Fibroblast of gingiva (primary cell): ENCODE data around the gene MRPL55.
A peak's percentile ranks its signal among the peaks of the same experiment; 100 is the strongest.

ENCODE experiments used
- DNase-seq: peaks from one replicate; pipeline ENCODE4 v3.0.0-alpha.2; 2011; ENCODE audit warnings: low read depth

MRPL55 gene

DNA sequence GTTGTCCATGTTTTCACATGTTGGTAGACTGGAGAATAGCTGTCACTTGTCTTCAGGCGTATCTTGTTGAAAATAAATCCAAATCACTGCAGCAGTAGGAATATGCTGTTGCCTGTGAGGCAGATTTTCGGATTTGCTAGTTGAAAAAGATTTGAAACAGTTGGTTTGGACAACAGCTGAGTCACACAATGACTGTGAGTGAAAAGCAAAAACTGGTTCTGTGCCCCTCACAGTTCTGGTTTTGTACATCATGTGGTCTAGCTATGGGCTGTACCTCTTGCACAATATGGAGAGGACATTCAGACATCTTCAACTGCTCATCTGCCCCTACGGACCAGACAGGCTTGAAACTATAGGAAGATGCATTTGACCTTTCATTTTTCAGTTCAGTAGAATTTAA, 24.8 kb downstream of the MRPL55 start:
- DNase-seq: peak; percentile 84

DNA sequence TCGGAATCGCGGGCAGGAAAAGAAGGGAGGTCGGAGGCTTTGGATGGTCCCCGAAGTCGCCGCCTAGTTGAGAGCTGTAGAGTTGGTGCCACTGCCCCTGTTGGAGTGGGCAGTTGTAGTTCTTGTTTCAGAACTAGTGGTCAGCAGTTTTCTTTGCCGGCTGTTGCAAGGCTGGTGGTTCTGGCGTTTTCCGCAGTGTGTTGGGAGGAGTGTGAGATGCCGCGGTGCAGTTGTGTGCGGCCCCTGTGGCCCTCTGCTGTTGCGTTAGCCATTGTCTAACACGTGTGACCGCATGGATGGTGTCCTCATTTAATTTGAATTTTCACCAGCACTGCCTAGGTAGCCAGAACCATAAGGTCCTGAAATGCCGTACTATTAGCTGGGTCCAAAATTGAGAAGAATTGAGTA, 25.2 kb downstream of the MRPL55 start:
- DNase-seq: no peak

DNA sequence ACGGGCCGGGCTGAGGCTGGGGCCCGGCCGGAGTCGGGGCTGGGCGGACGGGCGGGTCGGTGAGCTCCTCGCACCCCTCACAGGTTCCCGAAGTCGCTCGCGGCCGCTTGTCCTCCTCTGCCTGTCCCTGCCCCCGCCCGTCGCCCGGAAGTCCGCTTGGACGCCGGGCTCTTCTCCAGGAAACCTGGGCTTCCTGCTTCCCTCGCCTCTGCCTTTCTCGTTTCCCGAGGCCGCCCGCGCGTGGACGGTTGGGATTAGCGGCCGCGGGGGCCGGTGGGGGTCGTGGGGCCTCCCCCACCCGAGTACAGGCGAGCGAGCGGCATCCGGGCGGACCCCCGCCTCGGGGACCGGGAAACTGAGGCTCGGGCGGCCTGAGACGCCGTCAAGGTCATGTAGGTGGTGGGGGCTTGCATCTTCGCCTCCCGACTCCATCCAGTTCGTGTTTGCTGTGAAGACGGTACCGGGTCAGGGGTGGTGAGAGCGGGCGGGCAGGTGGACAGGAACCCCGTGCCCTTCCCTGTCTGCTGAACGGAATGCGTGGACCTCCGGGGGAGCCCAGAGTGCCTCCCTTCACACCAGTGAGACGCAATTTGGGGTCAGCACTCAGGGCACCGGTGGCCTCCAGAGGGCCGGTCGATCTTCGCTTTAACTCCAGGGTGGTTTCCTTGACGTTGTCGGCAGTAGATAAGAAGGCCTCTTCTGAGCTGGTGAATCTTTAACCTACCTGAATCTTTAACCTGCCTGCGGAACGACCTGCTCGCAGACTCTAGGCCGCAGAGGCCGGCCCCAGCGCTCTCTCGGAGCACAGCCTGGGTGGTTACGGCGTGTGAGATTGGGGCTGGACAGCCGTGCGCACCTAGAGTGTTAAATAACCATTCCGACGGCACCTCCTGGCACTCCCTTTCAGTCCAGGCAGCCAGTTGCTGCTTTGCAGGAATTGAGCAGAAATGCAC, 25.9 kb downstream of the MRPL55 start:
- peak; percentile 52 for DNase-seq

DNA sequence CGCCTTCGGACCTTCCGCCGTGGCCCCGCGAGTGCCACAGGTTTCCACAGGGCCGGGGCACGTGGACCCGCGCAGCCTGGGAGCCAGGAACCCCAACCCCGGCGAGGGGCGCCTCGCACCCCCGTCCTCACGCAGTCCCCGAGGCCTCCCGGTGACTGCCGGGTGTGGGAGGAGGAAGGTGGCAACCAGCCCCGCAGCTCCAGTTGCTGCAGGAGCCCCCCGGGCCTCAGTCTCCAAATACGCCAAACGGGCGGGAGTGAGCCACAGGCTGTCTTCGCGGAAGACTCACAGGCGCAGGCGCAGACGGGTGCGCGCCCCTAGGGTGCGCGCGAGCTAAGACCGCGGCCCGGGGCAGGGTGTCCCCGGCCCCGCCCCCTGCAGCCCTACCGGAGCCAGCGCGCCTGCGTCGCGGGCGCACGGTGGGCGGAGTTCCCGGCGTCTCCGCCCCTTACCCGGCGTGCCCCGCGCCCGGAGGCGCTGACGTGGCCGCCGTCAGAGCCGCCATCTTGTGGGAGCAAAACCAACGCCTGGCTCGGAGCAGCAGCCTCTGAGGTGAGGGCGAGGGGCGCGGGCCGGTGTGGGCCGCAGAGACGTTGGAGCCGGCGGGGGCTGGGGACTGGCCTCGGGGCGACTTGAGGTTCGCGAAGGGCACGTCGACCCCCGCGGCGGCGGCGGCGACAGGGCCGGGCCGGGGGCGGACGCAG, 26.7 kb downstream of the MRPL55 start, which contains the start of gene ARF1:
Gene ARF1 (plus strand): TSS at position 495 of the 704 bp plus-strand sequence. CDS start 14,407 bp downstream, outside the sequence.
- DNase-seq: peak; percentile 90

DNA sequence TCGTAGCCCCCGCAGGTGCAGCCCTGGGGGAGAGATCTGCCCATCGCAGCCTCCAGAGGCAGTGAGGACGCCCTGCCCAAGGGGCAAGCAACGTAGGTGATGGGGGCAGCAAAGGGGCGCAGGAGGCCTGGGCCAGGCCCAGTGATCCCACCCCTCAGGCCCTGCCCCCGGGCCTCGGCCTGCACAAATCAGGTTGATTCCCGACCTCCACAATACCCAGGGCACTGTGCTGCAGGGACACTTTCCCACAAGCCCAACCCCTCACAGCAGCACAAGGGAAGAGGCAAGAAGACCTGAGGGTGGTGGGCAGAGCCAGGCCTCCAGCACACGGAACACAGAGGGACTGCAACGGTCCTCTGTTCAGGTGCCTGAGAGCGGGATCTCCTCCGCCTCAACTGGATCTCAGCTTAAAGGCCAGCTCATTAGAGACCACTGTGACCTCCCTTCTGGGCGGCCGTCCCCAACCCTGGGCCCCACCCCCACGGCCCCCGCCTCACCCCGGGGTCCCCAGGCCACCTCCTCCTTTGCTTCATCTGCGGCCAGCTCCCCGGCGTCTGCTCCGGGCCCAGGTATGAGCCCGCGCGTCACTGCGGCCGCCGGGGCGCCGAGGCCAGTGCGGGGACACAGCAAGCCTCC, 27.4 kb downstream of the MRPL55 start:
- DNase-seq: no peak

DNA sequence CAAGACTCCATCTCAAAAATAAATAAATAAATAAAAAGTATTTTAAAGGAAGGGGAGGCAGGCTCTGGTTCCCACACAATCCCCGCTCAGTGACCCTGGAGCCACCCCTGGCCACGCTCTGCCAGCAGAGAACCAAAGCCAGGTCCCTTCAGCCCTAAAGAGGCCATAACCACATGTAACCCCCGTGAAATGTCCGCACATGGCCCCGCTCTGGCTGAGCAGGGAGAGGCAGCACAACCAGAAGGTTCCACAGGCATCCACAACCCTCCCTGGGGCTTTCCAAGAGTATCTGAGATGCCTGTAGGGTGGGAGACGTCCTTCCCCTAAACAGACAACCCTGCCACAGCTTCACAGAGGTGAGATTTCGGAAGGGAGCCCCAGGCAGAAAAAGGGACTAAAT, 28.0 kb downstream of the MRPL55 start:
- DNase-seq: no peak

DNA sequence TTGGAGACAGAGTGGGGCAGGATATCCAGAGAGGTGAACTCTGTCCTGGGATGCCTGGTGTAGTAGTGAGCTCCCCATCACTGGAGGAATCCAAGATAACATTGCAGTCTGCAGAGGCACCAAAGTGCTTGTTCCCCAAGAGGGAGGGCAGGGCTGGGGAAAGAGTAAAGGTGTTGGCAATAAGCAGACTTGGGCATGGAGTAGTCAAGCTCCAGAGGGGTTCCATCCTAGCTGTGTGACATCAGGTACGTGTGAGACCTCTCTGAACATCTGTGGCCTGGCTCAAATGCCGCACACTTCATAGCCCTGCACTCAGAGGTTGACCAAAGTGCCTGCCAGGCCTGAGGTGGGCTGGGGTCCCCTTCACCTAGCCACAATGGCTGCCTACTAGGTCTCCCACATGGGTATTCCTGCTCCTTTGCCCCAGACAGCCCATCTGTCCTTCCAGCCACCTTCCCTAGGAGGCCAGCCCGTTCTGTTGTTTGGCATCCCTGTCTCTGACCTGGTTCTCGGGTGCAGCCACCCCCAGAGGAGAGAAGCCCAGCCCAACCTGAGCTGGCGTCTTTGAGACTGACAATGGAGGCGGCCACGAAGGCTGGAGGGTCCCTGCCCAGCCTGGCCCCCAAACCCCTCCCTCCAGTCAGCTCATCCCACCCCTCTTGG, 29.4 kb downstream of the MRPL55 start:
- DNase-seq: no peak

DNA sequence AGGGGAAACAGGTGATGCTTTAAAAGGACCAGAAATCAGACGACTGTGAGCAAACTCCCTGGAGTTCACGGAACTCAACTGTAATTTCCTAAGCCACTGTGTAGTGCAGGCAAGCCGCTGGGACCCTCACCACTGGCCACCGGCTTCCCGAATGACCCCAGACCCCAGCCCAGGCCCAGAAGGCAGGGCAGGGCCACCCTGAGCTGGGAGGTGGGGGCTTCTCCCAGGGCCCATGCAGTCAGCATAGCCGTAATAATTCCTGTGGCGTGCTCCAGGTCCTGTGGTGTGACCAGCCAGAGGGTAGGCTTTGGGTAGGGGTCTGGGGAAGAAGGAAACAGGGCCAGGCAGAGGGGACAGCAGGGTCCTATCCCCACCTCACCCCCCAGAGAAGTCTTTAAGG, 30.1 kb downstream of the MRPL55 start:
- DNase-seq: no peak

DNA sequence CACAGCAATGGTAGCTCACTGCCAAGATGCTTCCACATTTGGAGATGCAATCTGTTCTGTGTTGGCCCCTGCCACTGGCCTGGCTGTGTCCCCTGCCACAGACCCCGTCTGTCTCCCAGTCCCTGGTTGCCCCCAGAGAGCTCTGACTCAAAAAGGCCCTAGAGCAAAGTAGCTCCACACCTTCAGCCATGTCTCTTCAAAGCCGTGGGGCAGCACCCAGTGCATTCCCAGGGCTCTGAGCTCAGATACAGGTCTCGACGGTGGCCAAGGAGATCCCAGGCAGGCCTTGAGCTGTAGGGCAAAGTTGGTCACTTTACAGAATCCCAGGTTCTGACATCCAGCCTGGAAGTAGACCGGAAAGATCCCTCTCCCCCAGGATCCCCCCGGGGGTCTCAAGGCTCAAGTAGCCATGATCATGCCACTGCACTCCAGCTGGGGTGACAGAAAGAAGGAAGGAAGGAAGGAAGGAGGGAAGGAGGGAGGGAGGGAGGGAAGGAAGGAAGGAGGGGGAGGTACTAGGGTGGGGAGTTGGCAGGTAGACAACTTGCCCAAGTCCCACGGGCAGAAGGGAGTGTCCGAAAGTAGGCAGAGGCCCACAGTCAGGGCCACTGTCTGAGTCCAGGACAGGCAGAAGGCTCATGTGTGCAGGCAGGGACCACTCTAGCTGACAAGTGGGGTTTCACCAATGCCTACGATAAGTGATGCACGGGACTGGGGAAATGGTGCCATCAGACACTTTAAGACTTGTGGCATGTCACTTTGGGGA, 31.4 kb downstream of the MRPL55 start:
- DNase-seq: no peak

DNA sequence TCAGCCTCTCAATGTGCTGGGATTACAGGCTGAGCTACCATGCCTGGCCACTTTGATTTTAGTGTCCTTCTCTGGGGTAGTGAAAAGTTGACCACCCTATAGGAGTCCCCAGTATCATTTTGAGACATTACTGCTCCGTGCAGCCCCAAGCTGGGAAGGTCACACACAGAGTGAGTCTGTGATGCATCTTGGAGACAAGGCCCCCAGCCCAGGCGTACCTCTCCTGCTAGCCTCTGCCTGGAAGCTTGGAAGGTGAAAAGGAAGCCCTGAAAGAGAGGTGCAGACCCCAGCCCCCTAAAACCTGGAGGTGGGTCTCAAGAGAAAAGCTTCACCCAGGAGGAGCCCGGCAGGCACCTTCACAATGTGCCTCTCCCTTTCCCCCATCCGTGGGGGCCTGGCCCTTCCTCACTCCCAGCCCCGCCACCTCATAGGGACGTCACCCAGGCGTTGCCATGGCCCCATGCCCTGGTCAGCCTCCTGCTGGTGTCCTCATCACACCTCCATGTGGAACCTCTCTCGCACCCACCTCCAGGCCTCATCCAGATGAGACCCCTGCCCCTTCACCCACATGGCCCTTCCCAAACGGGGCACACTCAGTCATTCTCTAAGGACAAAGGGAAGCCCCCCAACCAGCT, 32.2 kb downstream of the MRPL55 start:
- no peak for DNase-seq

DNA sequence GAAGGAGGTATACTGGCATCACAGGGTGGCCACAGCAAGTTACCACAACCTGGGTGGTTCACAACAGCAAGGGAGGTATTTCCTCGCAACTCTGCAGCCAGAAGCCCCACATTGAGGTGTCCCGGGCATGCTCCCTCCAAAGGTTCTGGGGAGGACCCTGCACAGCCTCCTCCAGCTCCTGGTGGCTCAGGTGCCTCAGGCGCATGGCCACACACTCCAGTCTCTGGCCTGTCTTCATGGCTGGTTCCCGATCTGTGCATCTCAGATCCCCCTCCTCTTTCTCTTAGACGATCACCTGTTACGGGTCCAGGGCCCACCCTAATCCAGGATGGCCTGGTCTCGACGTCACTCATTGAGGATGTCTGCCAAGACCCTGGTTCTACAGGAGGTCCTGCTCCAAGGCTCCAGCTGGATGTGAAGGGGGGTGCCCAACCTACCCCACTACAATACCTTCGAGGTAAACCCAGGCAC, 33.3 kb downstream of the MRPL55 start:
- no peak for DNase-seq

DNA sequence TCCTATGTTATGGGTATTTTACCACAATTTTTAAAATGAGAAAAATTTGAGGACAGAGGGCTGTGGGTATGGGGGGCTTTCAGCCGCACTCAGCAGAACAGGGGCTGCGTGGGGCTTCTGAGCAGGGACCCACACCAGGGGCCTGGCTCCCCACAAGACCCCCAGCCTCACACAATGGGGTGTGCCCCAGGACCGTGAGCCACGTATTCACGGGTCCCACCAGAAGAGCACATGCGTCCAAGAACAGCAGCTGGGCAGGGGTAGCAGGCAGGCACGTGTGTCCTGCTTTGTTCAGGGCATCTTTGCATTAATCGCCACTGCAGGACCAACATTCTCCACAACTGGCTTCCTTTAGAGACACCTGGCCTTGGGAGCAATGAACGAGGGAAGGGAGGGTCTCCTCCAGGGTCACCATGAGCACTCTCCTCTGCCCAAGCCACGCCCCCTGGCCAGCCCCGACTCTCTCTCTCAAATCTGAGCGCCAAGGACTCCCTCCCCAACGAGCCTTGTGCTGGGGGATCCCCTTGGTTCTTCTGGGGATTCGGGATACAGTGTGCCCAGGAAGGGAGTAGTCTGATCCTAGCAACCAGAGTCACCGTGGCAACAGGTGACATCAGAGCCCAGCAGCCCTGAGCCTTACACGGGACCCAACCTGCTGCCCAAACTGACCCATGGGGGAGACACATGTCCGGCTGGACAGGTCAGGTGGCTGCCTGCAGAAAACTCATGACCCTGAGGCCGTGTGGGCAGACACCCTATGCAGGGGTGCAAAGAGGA, 34.0 kb downstream of the MRPL55 start:
- DNase-seq: no peak

DNA sequence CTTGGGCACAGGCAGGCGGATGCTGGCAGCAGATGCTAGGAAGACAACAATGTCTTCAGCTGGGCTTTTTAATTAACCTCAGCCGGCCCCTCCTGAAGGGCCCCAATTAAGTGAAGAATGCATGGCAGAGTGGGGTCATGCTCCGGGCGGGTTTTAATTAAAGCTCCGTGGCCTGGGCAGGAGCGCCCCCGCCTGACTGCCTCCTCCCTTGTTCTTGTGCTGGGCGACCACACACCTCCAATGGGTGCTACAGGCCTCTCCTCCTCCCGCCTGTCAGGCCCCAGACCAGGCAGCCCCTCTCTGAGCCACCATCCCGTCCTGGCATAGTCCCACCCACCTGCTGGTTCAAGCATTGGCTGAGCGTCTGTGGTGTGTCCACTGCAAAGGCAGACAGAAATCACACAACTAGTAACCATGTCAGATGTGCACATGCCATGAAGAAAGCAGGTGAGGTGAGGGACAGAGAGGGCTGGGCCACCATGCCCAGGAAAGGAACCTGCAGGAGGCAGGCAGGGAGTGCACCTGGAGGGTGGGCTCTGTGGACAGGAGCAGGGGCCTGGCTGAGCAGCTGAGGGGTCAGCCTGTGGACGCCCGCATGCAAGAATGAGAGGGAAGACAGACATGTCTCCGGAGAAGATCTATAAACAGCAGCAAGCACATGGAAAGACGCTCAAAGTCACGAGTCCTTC, 35.1 kb downstream of the MRPL55 start:
- no peak for DNase-seq

DNA sequence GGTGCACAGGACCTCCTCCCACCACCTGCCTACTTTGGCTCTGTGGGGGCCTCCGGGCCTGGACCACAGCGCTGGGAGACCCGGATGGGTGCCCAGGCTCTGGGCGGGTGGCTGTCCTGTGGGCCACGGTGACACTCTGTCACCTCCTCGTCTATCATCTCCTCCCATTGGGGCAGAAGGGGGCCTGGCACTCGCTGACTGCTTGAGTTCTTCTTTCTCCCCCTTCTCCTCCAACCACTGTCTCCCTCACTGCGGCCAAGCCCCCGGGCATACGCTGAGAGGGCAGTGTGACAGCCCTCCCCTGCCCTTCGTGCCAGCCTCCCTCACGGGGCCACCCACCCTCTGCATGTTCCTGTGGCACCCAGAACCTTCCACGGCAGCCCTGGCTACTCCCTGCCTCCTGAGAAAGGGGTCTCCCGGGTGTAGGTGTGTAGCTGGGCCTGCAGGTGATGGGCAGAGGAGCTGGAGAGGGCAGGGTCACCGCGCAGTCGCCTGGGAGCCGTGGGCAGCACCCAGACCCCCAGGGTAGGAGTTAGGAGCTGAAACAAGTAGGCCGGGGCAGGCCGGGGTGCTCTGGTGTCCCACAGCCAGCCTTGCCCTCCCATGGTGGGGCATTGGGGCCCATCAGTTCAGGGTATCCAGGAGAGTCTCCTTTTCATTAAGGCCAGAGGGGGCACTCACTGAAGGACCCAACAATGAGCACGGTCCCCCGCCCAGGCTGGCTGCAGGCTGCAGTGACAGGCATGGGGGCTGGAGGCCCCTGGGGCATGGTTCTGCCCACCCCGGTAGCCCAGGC, 35.8 kb downstream of the MRPL55 start:
- no peak for DNase-seq

DNA sequence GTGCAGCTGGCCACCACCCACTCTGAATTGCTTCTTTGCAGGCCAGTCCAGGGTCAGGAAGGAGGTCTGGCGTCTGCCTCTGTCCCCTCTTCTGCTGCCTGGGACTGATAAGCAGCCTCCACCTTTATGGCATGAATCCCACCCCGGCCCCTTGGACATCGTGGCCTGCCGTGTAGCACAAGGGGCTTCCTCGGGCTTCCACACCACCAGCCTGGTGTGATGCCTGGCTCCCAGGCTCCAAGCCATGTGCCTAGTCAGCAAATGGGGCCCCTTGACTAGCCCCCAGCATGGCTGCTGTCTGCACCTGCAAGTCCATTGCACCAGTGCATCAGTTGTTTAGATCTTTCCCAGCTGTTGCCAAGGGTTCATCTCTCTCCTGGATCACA, 36.4 kb downstream of the MRPL55 start:
- DNase-seq: no peak

DNA sequence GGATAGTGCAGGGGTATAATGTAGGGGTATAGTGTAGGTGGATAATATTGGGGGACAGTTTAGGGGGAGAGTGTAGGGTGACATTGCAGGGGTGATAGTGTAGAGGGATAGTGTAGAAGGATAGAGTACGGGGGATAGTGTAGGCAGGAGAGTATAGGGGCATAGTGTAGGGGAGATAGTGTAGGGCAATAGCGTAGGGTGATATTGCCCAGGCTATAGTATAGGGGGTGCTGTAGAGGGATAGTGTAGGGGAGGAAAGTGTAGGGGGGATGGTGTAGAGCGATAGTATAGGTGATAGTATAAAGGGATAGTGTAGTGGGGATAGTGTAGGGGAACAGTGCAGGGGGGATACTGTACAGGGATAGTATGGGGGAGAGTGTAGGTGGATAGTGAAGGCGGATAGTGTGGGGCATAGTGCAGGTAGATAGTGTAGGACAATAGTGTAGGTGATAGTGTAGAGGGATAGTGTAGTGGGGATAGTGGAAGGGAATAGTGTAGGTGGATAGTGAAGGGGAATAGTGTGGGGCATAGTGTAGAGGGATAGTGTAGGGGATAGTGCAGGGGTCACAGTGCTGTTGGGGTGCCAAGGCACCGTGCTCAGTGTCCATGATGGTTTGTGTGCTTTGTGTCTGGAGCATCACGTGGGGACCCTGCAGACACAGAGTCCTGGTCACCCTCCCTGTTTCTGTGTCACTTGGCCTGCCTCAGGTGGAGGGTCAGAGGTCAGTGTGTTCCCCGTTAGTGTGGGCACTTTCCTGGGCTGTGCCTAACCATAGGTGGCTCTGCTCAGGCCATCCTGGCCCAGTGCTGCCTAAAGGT, 37.1 kb downstream of the MRPL55 start:
- no peak for DNase-seq

DNA sequence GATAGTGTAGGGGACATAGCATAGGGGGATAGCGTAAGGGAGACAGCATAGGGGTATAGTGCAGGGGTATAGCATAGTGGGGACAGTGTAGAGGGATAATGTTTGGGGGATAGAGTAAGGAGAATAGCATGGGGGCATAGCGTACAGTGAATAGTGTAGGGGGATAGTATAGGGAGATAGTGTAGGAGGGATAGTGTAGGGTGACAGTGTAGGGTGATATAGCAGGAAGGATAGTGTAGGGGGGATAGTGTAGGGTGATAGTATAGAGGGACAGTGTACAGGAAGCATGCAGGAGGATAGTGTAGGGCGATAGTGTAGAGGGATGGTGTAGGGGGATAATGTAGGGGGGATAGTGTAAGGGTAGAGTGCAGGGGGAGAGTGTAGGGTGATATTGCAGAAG, 38.2 kb downstream of the MRPL55 start:
- no peak for DNase-seq

DNA sequence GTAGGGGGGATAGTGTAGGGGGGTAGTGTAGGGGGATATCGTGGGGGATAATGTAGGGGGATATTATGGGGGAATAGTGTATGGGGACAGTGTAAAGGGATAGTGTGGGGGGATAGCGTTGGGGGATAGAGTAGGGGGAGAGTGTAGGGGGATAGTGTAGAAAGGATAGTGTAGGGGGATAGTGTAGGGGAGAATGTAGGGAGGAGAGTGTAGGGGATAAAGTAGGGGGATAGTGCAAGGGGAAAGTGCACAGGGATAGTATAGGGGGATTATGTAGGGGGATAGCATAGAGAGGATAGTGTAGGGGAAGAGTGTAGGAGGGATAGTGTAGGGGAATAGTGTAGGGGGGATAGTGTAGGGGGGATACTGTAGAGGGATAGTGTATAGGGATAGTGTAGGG, 38.9 kb downstream of the MRPL55 start:
- no peak for DNase-seq
